SK-MEL-5 (cell line): ENCODE measurements around the gene ZNF488. TPM values are rescaled to one million over a fixed set of nuclear protein-coding genes. Genes with fewer than 3 reads are reported as not detected.

ENCODE experiments used
- total RNA-seq: library from RNA; depleted of rRNA; stranded (reverse); fragments of >200 nt; shearing (Covaris generic); gene quantifications from 2 replicates; pipeline ENCODE4 v1.2.3, GENCODE V29; 2014; rRNA removed

ZNF488 gene
- total RNA-seq, 1 experiment from 2014 or later: not detected

Other genes starting within 250 kb of the ZNF488 start
- gene GDF10, start 84.1 kb downstream of the ZNF488 start, total RNA-seq: not detected in 2 replicates
- not detected in 2 replicates for gene GDF2, start 61.8 kb downstream of the ZNF488 start, total RNA-seq
- gene RBP3, start 35.9 kb downstream of the ZNF488 start, total RNA-seq: not detected in 2 replicates
- 0.08 TPM in 1 of 2 replicates, not detected in the other for gene ANXA8, start 99.8 kb upstream of the ZNF488 start, total RNA-seq
- not detected in 2 replicates for gene FAM25G, start 107.4 kb upstream of the ZNF488 start, total RNA-seq
- 0.90 and 1.4 TPM in 2 replicates for gene AGAP9, start 139.3 kb upstream of the ZNF488 start, total RNA-seq